NCI-H345 treated with DMSO at 0.1 percent for 48 hours (cell line): ENCODE data around the gene FAM47E.

Source experiments
- DNase-seq: peaks from one replicate; lab custom pipeline; 2025; ENCODE audit not compliant: unreplicated experiment; lab: John Stamatoyannopoulos, UW

Gene FAM47E, protein sequence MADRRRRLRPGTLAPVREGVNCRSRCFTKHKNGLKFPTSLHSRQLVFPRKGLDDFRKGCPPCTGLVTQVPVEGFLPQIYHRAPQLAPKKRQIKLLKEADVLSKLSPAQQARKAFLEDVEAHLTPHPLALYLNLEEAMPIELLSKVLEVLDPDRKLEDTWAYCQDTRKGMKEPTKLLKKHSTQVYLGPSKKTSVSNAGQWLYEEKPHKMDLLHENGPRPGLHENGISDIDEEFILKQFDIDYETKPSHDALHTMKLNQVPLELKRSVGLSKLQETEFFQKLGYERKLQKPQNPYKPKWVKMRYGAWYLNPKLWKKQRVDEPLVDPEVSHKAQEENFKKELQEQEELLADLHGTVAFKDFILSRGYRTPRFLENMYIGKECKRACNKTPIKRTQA

GRCh38 chr4:76251441-76252270, at the start of gene FAM47E:
FAM47E (plus strand) TSS chr4:76251721; CDS start chr4:76251747, 26 bp downstream.
- DNase-seq: peak; percentile 7

GRCh38 chr4:76203541-76203940, 48.0 kb upstream of the FAM47E start:
- DNase-seq: no peak

DNA sequence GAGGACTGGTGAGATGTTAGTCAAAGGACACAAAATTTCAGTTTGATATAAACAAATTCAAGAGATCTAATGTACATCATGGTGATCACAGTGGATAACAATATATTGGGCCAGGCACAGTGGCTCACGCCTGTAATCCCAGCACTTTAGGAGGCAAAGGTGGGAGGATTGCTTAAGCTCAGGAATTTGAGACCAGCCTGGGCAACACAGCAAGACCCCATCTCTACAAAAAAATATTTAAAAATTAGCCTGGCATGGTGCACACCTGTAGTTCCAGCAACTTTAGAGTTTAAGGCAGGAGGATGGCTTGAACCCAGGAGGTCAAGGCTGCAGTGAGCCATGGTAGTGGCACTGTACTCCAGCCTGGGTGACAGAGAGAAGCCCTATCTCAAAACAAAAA, 46.6 kb upstream of the FAM47E start:
- no peak for DNase-seq

DNA sequence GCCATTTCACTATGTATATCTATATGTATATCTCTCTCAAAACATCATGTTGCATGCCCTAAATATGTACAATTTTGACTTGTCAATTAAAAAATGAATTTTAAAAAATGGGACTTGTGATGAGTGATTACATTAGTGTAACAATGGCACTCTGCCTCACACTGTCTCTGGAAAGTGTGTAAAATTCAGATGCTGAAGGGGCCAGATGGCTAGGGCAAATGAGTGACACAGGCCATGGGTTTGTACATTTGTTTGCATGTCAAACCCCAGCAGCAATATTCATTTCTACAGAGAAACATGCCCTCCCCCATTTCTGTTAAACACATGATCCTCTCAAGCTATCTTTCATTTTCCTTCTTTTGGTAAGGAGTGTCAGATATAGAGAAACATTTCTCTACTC, 46.0 kb upstream of the FAM47E start:
- no peak for DNase-seq

DNA sequence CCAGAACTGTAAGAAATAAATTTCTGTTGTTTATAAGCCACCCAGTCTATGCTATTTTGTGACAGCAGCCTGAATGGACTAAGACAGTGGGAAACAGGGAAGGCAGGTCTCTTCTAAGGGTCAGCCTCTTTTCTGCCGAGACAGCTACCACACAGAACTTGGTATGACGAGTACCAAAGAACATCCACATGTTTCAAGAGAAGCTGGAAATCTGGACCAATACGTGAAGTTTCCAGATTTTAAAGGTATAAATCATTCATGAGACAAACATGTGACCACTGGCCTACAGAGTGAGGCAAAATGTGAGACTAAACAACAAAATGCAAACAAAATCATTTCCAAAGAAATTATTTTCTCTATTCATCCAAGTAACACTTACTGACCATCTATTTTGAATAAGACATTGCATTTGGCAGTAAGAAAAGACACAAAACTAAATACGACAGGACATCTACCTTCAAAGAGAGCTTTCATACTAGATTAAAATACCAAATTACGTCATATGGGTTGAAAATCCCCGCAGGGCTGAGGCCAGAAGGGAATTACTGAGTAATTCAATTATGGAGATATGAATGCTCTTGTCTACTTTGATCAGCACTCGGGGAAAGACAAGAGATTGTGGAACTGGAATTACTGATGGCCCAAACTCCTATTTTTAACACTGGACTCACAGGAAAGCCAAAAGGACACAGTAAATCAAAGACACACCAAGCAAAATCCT, 45.1 kb upstream of the FAM47E start:
- no peak for DNase-seq

DNA sequence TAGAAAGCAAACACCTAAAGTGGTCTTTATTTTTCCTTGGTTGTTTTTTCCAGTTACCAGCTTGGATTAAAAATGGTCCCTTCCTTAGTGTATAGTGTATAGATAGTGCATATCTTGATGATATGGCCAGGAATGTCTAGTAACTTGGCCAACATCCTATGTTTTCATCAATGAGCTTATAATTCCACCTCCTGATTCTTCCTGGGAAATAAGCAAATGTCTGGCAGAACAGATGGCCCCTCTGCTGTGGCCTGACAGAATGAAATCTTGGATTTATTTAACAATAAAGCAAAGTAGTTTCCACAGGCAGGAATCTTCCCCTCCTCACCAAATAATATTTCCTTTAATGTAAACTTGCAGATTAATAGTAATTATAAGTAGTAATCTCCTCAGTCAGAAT, 44.0 kb upstream of the FAM47E start:
- DNase-seq: no peak

DNA sequence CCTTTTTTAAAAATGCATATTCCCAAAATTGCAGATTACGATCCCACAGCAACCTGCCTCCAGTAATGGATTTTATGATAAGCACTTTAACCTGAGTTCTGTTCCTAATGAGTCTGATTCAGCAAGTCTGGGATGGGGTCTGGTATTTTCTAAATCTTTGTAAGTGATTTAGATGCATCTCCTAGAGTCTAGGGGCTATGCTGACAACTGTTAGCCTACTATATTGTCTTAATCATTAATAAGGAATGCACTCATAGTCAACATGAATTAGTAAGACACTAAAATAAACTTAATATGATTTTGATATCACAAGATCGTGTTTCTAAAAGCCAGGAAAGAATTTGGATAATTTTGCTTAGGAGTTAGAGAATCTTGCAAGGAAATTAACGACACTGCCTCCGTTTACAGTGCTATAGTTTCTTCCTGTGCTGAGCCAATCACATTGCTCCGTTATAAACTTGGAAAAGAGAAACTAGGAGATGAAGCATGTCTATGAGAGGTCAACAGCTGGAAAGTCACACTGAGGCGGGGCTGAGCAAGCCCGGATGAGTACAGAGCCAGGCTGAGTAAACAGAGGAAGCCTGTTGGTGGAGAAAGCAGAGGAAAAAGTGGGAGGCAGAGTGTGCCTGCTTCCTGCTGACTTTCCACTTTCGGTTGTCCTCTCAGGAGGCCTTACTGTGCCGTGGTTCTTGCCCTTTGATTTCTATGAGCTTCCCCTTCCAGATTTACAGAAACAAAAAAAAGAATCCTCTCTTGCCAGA, 43.3 kb upstream of the FAM47E start:
- DNase-seq: no peak

- DNase-seq: no peak
Observed at GRCh38 chr4:76209881-76210280, 41.6 kb upstream of the FAM47E start.

- no peak for DNase-seq
Observed at GRCh38 chr4:76210452-76210851, 41.1 kb upstream of the FAM47E start.

DNA sequence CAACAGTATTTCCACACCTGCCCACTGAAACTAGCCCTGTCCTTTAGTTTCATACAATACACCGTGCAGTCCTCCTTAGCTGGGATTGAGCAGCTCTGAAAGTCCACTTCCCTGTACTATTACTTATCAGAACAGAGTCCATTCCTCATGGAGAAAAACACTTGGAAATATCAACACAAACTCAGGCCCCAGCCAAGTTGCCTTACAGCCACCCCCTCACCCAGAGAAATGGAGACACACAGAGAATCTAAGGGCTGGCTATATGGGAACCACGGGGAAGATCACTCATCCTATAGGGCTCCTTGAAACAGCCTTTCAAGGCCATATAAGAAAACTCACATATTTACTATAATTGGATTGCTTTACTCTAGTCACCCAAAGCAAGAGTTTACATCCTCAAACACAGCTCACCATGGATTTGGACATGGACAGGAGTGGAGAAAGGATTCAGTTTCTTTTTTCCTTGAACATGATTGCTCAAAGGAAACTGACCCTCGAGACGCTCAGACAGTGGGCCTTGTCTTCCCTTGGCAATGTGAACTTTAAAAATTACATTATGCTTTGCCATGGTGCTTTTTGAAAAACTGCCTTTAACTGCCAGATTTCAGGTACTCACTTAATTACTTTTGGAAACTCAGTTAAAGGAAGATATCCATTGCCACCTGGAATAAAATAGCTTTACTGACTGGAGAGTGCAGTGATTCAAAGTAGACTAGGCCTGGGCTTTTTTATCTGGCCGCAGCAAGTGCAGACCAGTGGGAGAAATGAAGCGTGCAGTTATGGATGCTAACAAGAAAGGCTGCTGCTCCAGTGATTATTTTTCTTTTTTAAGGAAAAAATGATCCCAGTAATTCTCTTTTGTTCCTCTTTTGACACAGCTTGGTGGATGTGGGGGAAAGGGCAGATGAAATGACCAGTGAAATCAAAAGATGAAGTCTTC, 39.5 kb upstream of the FAM47E start:
- no peak for DNase-seq

DNA sequence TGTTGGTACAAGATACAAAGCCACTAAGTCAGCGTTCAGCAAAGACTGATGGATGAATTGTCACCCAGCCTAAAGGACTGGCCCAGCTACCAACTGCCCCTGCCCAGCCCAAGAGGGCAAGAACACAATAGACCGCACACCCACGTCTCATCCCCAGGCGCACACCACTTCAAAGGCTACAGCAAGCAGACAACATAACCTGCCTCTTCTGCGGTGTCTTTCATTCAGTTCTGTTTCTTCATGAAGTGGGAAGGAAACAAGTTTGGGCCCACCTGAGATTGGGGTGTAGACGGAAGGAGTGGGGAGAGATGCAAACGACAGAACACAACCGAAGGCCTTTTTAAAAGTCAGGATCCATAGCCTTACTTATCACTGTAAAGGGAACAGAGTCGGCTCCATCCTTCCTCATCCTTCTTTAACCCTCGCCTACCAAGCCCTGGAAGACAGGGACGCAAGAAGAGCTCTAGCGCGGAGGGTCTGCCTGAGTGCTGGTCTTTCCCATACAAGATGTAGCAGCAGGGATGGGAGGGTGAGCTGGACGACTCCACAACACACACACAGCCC, 38.6 kb upstream of the FAM47E start:
- no peak for DNase-seq

GRCh38 chr4:76213415-76214176, 37.9 kb upstream of the FAM47E start, which contains the start of gene SCARB2:
SCARB2 (minus strand) TSS chr4:76213824; CDS start chr4:76213543, 281 bp downstream.
- DNase-seq: peak; percentile 45

DNA sequence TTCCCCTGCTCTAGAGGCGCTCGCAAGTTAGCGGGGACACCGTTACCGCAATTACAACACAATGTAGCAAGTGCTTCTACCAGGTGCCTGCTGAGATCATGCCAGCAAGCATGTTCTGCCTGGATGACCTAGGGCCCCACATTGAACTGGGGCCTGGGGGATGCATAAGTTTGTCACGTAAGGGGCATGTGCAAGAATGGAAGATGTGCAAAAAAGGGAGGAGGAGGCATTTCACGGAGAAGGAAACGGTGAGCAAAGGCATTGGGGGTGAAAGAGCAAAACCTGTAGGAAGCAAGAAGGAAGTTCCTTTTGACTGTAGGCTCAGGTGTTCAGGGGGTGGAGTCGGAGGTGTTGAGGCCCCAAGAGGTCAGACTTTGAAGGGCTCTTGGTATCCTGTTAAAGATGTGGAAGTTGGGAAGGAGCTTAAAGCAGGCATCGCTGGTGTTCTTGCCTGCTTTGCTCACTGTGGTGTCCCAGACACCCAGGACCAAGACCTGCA, 37.3 kb upstream of the FAM47E start:
- no peak for DNase-seq

DNA sequence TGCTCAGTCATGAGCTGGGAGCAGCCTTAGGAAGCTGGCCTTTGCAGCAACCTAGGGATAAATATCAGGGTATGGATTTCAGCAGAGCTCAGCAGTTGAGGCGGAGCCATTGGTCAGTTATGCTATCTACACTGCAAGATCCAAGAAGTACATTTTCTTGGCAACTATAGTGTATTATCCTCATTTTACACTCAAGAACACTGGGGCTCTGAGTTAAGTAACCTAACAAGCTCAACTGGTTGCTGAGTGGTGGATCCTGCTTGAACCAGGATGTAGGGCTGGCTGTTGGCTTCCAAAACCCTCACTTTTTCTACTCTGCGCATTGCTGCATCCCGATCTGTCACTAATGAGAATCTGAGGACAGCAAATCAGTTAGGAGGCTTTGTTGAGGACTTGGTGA, 36.4 kb upstream of the FAM47E start:
- DNase-seq: no peak

DNA sequence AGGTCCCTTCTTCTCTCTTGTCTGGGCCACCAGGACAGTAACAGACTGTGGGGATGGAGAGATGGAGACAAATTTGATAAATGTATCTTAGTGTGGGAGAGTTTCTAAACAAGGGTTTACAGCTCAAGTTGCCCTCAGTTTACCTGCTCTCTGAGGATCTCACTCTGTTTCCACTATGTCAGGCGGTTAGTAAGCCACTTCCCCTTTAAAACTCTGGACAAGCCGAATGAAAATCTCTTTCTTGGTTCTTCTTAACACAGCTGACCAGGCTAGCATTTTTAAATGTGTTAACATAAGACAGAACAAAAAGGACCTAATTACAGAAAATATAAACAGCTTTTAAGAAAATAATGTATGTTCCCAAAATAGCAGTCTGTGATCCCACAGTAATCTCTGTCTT, 35.0 kb upstream of the FAM47E start:
- no peak for DNase-seq

GRCh38 chr4:76216975-76217814, 34.3 kb upstream of the FAM47E start:
- DNase-seq: no peak

- DNase-seq: no peak
Observed at GRCh38 chr4:76219299-76220055, 32.0 kb upstream of the FAM47E start.
